ENCODE results near the gene TECTA. TPM values are rescaled to one million over a fixed set of nuclear protein-coding genes. Genes with fewer than 3 reads are reported as not detected.

Gene TECTA
- total RNA-seq, 4 donors from 2014 or later, result 0.49 to 1.4 (median 0.71) TPM

- TF ChIP-seq, protein P1, sequence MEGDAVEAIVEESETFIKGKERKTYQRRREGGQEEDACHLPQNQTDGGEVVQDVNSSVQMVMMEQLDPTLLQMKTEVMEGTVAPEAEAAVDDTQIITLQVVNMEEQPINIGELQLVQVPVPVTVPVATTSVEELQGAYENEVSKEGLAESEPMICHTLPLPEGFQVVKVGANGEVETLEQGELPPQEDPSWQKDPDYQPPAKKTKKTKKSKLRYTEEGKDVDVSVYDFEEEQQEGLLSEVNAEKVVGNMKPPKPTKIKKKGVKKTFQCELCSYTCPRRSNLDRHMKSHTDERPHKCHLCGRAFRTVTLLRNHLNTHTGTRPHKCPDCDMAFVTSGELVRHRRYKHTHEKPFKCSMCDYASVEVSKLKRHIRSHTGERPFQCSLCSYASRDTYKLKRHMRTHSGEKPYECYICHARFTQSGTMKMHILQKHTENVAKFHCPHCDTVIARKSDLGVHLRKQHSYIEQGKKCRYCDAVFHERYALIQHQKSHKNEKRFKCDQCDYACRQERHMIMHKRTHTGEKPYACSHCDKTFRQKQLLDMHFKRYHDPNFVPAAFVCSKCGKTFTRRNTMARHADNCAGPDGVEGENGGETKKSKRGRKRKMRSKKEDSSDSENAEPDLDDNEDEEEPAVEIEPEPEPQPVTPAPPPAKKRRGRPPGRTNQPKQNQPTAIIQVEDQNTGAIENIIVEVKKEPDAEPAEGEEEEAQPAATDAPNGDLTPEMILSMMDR (IDR thresholded peaks at IDR 0.05; ENCODE audit: low read depth), result no peak
Measured at GRCh38 chr11:121188776-121189175, 87.7 kb downstream of the TECTA start.

DNA sequence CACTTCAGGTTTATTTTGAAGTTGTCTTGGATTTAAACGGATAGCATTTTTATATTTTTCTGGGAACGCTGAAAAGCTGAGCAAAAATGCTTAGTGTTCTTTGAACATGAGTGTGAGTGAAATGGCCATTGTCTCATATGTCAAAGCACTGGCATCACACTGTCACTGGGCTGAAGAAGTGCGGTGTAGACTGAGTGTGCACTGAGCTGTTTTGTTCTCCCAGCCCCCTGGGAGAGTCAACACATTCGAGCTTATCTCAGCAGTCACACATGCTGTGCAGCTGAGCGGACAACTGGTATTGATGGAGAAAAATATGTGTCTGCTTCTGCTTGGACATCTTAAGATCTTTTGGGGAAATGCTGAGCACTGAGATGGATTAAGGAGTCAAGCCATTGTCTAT lies 90.8 kb downstream of the TECTA start:
- TF ChIP-seq, protein P1 (IDR thresholded peaks at IDR 0.05; ENCODE audit: low read depth), result no peak

- TF ChIP-seq, protein P1 (IDR thresholded peaks at IDR 0.05; ENCODE audit: low read depth), result no peak
Measured at GRCh38 chr11:121194731-121195596, 93.9 kb downstream of the TECTA start.

GRCh38 chr11:121198491-121198890 lies 97.4 kb downstream of the TECTA start:
- TF ChIP-seq, protein P1 (IDR thresholded peaks at IDR 0.05; ENCODE audit: low read depth), result no peak

DNA sequence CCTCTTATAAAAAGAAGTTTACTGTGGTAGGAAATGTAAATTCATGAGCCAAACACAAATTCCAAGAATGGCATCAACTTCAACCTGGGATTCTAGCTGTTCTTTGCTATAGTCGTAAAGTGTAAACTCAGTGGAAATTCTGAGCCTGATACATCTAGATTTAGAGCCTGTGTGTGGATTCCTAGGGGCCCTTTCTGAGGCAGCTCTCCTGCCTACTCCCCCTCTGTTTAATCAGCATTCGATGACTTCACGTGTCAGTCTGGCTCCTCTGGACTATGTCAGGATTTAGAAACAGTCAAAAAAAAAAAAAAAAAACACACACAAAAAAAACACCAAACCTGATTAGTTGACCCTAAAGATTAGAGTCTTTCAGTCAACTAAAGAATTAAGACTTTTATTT lies 98.5 kb downstream of the TECTA start:
- TF ChIP-seq, protein P1 (IDR thresholded peaks at IDR 0.05; ENCODE audit: low read depth), result no peak

DNA sequence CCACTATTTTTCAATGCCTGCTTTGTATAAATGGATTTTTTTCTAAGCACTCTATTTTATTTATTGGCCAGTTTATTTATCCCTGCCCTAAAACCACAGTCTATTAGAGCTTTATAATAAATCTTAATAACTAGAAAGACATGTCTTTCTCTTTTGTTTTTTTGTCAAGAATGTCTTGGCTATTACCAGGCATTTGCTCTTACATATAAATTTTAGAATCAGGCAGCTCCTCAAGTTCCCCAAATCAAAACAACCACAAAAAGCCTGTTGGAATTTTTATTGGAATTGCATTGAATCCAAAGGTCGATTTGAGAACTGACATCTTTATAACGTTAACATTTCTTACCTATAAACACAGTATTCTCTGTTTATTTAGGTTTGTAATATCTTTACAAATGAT lies 105.8 kb downstream of the TECTA start:
- TF ChIP-seq, protein P1 (IDR thresholded peaks at IDR 0.05; ENCODE audit: low read depth), result no peak

GRCh38 chr11:121207485-121208115 lies 106.6 kb downstream of the TECTA start:
- TF ChIP-seq, protein P1 (IDR thresholded peaks at IDR 0.05; ENCODE audit: low read depth), result no peak
